Amygdala (tissue), 56 donors: ENCODE measurements around the gene ANKRD45.
"Not testable (repeated sequence)": the region's sequence is repeated elsewhere in the genome, so short reads cannot be mapped to it uniquely, and the experiment has no call there.

Experiments used
- DNase-seq, 56 donors: peaks; one replicate each; lab custom pipeline; 2025; lab: John Stamatoyannopoulos, UW

Gene ANKRD45, protein sequence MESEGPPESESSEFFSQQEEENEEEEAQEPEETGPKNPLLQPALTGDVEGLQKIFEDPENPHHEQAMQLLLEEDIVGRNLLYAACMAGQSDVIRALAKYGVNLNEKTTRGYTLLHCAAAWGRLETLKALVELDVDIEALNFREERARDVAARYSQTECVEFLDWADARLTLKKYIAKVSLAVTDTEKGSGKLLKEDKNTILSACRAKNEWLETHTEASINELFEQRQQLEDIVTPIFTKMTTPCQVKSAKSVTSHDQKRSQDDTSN

DNA sequence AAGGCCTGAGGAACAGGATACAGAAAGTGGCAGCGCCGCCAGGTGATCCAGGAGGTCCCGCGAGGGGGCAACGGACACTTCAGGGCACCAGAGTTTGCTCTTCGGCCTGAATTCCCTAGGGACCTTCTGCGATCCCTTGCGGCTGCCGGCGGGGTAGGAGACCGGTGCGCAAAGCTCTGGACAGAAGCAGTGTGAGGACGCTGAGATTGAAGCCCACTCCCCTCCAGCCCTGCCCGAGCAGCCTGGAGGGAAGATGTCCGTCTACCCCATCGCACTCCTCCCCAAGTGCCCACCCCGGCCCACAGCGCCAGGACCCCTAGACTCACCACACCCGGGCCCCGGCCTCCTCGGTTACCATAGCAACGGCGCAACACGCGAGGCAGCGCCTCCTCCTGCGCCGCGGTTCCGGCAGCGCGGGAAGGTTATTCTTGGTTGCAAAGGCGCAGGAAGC is at the start of gene ANKRD45:
TSS of gene ANKRD45 (minus strand) at position 361 of the 451 bp plus-strand sequence. CDS start 10,433 bp downstream, outside the sequence.
- DNase-seq: peak in 39 of 56 donors; percentile 2 to 56 (median 23)

DNA sequence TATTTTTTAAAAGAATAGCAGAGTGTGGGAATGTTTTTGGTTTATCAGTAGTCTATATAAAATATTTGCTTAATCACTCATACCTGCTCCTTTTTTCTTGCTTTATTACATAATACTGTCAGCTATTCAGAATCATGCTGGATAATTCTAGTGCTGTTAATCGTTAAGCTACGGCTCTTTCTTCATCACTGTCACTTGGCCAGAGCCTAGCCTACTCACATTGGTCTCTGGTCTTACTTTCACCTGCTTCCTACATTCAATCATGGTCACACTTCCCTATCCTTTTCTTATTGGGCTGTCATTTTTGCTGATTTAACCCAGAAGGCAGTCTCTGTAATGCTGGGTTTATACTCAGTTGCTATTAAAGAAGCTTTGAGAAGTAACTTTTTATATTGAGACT is 47.6 kb upstream of the ANKRD45 start:
- no peak for DNase-seq

DNA sequence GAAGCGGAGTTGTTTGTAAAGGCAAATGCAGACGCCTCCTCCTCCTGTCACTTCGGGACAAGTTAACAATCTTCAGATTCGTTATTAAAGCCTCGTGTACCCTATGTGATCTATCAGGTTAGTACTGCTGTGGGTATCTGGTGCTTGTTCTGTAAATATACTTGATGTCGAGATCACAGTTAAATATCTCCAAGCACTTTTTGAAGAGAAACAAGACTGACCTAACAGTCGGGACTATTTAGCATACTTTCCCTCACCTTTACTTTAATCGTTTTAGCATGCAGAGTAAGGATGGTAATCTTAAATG is 45.8 kb upstream of the ANKRD45 start:
- DNase-seq: no peak

DNA sequence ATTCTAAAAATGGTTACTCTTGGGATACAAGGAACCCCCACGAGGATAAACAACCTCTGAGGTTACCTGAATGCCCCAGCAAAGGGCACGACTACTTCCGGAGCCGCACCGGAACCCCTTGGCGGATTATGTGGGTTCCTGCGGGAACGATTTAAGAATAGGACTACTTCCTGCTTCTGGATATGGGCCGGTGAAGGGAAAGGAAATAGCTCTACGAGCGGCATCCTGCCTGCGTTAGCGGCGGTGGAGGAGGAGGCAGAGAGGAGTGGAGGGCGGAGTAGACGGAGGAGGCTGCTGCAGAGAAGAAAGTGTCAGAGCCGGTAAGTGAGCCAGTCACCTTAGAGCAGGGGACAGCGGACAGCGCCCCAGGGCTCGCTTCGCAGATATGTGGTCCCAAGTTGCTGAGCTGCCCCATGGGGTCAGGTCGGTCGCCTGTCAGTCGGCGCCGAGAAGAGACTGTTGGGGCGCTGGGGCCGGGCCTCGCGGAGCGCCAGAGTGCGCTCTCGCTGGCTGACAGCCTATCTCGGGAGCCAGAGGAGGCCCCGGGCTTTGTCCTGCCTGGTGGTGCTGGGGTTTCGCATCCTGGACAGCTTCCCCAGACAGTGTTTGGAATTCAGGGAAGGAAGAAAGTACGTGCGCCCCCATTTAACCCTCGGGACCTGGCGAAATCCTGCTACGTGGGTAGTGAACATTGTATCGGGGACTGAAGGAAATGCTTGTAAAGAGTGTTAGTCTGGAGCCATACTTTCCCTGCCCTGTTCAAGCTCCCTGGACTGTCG is 45.3 kb upstream of the ANKRD45 start, which contains the start of gene KLHL20:
TSS of gene KLHL20 (plus strand) at position 223 of the 779 bp plus-strand sequence. CDS start 1,063 bp downstream, outside the sequence.
- peak; percentile 26 to 83 (median 66) for DNase-seq

DNA sequence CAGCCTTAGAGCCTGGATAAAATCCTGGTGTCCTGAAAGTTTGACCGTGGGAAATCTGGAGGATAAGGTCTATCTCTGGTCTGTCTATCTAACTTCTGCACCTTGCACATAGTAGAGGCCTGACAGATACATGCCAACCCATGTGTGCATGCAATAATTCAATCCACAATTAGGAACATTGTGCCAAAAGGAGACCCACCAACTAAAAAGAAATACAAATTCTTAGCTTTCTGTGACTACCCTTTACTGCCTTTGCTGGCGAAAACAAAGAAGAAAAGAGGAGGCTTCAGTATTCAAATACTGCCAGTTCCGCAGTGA is 44.7 kb upstream of the ANKRD45 start:
- DNase-seq: no peak

DNA sequence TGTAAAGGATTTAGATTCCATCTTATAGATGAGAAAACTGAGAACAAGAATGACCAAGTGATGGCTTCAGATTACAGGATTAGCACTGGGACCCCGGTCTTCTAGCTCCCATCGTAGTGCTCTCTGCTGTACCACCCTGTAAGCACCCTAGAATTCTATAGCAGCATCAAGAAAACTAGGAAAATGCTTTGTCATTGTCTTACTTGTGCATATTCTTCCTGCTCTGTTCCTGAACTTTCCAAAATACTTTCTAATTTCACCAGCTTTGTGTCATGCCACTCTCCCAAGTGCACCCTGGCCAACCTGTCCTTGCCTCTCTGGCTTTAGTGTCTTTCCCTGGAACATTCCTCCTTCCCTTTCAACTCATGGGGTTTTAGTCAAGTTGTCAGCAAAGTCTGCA is 39.1 kb upstream of the ANKRD45 start:
- DNase-seq: no peak

DNA sequence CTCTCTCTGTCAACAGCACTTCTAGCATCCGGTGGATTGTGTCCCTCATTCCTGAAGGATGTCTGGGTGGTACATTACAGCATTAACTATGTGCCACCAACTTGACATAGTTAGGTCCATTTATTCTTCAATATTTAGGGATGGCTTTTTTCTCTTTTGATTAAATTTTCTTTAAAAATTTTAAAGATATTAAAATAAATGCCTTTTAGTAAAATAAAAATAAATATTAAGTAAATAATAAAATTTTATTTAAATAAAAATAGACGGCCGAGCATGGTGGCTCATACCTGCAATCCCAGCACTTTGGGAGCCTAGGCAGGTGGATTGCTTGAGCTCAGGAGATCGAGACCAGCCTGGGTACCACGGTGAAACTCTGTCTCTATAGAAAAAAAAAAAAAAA is 35.5 kb upstream of the ANKRD45 start:
- no peak for DNase-seq

DNA sequence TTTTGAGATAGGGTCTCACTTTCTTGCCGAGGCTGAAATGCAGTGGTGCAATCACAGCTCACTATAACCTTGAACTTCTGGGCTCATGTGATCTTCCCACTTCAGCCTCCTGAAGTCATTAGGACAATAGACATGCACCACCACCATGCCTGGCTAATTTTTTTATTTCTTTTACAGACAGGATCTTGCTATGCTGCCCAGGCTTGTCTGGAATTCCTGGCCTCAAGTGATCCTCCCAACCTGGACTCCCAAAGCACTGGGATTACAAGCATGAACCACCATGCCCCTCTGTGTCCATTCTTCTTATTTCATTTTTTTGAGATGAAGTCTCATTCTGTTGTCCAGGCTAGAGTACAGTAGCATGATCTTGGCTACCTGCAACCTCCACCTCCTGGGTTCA is 33.1 kb upstream of the ANKRD45 start:
- no peak for DNase-seq

DNA sequence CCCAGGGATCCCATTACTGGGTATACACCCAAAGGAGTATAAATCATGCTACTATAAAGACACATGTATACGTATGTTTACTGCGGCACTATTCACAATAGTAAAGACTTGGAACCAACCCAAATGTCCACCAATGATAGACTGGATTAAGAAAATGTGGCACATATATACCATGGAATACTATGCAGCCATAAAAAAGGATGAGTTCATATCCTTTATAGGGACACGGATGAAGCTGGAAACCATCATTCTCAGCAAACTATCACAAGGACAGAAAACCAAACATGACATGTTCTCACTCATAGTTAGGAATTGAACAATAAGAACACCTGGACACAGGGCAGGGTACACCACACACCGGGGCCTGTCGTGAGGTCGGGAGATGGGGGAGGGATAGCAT is 31.6 kb upstream of the ANKRD45 start:
- DNase-seq: not testable (repeated sequence)

DNA sequence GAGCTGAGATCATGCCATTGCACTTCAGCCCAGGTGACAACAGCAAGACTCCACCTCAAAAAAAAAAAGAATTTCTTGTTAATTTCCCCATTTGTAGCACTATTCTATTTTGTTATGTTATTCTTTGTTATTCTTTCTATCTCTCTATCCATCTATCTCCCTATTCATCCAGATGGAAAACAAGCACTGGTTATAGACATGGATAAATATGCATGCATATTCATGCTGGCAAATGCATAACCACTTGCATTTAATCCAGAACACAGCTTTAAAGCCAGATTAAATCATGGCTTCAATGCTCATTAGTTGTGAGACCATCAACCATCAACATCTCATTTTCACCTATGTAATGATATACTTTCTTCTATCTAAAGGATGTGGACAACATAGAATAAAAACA is 23.6 kb upstream of the ANKRD45 start:
- DNase-seq: no peak

DNA sequence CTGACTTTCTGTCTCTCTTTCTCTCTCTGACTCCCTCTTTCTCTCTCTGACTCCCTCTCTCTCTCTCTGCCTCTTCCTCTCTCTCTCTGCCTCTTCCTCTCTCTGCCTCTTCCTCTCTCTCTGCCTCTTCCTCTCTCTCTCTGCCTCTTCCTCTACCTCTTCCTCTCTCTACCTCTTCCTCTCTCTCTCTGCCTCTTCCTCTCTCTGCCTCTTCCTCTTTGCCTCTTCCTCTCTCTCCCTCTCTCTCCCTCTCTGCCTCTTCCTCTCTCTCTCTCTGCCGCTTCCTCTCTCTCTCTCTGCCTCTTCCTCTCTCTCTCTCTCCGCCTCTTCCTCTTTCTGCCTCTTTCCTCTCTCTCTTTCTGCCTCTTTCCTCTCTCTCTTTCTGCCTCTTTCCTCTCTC is 18.6 kb upstream of the ANKRD45 start:
- no peak for DNase-seq

DNA sequence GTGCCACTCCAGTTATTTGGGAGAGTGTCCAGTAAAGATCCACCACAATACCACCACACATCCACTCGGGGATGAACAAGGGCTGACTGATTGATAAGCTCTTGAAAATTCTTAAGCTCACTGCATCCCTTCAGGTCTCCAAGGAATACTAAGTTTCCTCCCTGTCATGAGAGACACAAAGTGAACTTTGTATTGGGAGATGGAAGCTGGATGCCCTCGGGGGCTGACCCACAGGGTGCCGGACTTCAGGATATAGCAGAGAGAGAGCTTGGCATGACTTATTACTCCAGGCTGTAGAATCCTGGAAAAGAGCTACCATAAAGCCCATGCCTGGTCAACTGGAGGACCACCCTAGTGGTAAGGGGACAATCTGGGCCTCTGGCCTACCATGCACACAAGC is 15.5 kb upstream of the ANKRD45 start:
- not testable (repeated sequence) for DNase-seq

DNA sequence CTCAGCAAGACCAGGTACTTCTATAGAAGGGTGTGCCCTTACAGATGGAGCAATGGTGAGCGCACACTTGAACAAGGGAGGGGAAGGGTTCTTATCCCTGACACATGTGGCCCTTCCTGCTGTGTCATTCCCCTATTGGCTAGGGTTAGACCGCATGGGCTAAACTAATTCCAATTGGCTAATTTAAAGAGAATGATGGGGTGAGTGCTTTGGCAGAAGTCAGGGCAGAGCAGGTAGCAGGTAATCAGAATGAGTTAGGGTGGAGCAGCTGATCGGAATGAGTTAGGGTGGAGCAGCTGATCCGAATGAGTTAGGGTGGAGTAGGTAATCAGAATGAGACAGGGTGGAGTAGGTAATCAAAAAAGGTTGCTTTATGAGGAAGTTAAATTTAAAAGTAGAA is 14.2 kb upstream of the ANKRD45 start:
- not testable (repeated sequence) for DNase-seq

DNA sequence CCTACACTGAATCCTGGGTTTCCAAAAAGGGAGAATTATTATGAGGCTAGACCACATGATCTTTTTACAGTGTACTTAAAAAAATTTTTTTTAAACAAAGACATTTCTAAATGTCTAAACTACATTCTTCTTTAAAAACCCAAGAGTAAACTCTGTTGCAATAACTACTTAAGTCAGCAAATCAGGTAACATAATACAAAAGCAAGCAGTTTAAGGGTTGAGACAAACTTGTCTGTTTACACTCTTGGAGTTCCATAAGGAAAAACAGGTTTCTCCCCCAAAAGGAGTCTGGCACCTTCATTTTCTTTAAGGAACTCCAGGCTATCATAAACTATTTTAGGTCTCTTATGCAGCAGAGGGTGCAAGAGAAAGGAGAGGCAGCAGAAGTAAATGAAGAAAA is 12.5 kb upstream of the ANKRD45 start:
- DNase-seq: no peak

DNA sequence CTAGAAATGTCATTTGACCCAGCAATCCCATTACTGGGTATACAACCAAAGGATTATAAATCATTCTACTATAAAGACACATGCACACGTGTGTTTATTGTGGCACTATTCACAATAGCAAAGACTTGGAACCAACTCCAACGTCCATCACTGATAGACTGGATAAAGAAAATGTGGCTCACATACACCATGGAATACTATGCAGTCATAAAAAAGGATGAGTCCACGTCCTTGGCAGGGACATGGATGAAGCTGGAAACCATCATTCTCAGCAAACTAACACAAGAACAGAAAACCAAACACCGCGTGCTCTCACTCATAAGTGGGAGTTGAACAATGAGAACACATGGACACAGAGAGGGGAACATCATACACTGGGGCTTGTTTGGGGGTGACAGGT is 10.5 kb upstream of the ANKRD45 start:
- DNase-seq: not testable (repeated sequence)

DNA sequence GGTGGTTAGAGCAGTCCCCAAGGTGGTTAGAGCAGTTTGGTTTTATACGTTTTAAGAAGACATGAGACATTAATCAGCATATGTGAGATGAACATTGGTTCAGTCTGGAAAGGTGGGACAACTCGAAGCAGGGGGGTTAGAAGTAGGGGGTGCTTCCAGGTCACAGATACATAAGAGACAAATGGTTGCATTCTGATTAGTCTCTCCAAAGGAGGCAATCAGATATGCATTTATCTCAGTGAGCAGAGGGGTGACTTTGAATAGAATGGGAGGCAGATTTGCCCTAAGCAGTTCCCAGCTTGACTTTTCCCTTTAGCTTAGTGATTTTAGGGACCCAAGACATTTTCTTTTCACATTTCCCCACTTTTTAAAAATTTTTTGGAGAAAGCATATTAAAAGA is 4.8 kb upstream of the ANKRD45 start:
- not testable (repeated sequence) for DNase-seq

DNA sequence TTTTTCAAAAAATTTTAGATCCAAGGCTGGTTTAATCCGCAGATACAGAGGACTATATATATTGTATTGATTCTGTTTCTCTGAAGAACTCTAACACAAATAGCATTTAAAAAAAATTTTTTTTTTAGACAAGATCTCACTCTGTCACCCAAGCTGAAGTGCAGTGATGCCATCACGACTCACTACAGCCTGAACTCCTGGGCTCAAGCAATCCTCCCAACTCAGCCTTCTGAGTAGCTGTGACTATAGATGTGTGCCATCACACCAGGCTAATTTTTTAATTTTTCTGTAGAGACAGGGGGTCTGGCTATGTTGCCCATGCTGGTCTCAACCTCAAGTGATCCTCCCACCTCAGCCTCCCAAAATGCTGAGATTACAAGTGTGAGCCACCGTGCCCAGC is 3.0 kb downstream of the ANKRD45 start:
- DNase-seq: no peak

DNA sequence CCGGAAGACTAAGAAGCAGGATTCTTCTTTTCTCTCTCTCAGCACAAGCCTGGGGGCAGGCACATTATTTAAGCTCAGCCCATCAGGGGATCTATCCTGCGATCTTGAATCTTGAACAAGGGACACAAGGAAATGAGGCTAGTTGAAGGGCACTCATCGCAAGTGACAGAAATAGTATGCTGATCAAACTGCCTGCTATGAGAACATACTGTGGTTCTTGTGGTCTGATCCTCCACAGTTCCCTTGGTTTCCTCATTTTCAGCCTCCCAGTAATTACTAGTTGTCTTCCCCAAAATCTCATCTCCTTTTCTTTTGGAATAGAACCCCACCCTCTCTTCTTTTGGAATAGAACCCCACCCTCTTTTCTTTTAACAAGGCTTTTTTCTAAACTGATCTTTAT is 6.5 kb downstream of the ANKRD45 start:
- no peak for DNase-seq

DNA sequence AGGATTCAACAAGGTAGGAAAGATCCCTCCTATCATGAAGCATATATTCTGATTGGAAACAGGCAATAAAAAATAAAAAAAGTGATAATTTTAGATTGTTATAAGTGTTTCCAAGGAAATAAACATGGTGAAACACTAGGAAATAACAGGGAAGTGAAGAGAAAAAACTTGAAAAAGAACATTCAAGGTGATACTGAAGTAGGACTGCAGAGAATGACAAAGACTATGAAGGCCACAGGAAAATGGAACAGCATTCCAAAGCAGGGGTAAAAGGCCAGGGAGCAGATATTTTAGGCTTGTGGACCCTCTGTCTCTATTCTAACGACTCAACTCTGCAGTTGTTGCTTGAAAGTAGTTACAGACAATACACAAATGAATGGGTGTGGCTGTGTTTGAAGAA is 7.9 kb downstream of the ANKRD45 start:
- no peak for DNase-seq

DNA sequence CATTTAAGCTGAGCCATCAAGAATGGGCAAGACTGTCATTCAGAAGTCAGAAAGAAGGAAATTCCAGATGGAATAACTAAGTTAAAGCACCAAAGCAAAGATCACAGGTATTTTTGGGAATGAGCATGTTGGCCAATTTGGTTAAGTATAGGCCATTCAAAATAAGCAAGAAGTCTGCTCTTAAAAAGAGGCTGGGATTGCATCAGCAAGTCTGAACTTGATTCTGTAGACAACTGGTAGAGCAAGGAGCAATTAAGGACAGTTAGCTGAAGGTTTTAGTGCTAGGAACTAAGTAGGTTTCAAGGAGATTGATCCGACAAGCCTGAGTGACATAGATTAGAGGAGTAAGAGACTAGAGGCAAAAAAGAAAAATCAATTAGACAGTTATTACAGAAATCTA is 8.4 kb downstream of the ANKRD45 start:
- DNase-seq: no peak

DNA sequence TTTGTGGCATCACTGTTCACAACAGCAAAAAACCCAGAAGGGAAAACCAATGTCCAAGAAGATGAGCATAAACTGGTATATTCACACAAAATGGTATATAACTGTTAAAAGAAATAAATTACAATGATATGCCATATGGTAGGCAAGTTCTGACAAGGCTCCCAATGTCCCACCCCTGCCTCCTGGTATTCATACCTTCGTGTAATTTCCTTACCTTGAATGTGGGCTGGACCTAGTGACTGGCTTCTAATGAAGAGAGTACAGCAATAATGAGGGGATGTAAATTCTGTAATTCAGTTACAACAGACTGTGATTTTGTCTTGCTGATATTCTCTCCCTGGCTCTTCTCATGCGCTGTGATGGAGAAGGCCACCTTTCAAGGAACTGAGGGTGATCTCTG is 9.3 kb downstream of the ANKRD45 start:
- no peak for DNase-seq

DNA sequence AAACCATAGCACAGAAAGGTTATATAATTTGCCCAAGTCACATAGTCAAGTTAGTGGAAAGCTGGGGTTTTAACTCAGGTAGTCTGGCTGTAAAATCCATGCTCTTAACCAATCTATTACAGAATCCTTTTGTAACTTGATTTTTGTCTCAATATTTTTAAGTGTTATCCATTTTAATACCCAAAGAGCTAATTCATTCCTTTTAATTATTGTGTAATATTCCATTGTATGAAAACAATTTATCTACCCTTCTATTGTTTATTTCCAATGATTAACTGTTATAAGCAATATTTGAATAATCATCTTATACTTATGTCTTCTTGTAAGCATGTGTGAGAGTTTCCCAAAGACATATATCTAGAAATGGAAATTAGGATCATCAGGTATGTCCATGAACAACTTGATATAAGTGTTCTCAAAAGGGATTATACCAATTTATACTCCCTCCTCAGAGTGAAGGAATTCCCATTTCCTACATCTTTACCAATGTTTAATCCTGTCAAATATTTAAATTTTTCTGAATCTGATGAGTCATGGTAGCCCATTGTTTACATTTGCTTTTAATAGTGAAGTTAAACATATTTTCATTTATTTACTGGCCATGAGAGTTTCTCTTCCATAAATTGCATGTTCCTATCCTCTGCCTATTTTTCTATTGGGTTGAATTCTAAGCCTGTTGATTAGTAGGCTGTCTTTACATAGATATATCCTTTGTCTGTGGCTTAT is 20.6 kb downstream of the ANKRD45 start:
- no peak for DNase-seq
